Uterus (tissue), 2 donors: ENCODE measurements around the gene COPS9.

Experiments
- CTCF ChIP-seq, 4 experiments: fragments of 200-600 bp in 2 of 4; fragments of 450-650 bp in 2 of 4; sonication (generic) in 2 of 4; IDR thresholded peaks; one replicate each; pipeline ENCODE4 v1.5.1; 2016 to 2019; ENCODE audit warnings: antibody characterized with exemption in 4 of 4, mild to moderate bottlenecking in 2 of 4, moderate library complexity in 1 of 4
- POLR2A ChIP-seq, 2 donors: fragments of 450-650 bp; IDR thresholded peaks; one replicate each; pipeline ENCODE4 v1.6.1; 2016; ENCODE audit warnings: antibody characterized with exemption in 2 of 2, mild to moderate bottlenecking in 1 of 2, moderate library complexity in 1 of 2

DNA sequence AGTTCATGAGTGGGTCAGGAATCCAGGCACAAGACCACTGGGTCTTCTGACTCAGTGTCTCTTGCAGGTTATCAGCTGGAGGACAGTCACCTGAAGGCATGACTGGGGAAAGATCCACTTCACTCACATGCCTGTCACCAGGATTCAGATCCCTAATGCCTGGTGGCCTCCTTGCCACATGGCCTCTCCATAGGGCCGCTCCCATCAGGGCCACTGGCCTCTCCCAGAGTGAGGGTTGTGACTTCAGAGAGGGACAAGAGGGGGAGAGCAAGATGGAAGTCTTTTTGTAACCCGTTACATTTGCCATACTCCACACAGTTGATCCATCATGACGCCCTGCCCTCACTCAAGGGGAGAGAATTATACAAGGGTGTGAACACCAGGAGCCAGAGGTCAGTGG lies 17.3 kb upstream of the COPS9 start:
- TF ChIP-seq POLR2A (IDR thresholded peaks at IDR 0.05) (no peak), CTCF (IDR thresholded peaks at IDR 0.05) (no peak)
